CD4-positive, alpha-beta T cell treated with Interleukin-4 for 1 hour (primary cell): Measurements from ENCODE around the gene CLDN7.

Experiments used
- DNase-seq, 2 donors: peaks; one replicate each; pipeline ENCODE4 v3.0.0-alpha.2; 2020 to 2022

CLDN7 gene

GRCh38 chr17:7218166-7218565 lies 44.1 kb downstream of the CLDN7 start:
- DNase-seq: no peak

GRCh38 chr17:7217113-7217987 lies 44.9 kb downstream of the CLDN7 start:
- peak in 1 of 2 donors; percentile 37 for DNase-seq

GRCh38 chr17:7216242-7217112 lies 45.8 kb downstream of the CLDN7 start:
- DNase-seq: no peak

- peak; percentile 18 to 21 for DNase-seq
Observed at GRCh38 chr17:7215652-7216180, 46.6 kb downstream of the CLDN7 start.

GRCh38 chr17:7215136-7215638 lies 47.1 kb downstream of the CLDN7 start:
- no peak for DNase-seq

- DNase-seq: peak; percentile 99
Observed at GRCh38 chr17:7214300-7215135, 47.8 kb downstream of the CLDN7 start.

- DNase-seq: peak; percentile 91
Observed at GRCh38 chr17:7213895-7214299, 48.4 kb downstream of the CLDN7 start.

GRCh38 chr17:7211491-7212273 lies 50.6 kb downstream of the CLDN7 start:
- DNase-seq: no peak
